GM12872 (cell line): Measurements from ENCODE around the gene SLC51B.

Source experiments
- TF ChIP-seq, protein P1 (sequence below): IDR thresholded peaks from 3 replicates; pipeline ENCODE4 v1.5.1; 2011; ENCODE audit warnings: low read depth, mild to moderate bottlenecking, low read length, moderate library complexity; ENCODE audit not compliant: insufficient read depth

The SLC51B gene

GRCh38 chr15:65102912-65103311, 57.7 kb downstream of the SLC51B start:
- TF ChIP-seq, protein P1, sequence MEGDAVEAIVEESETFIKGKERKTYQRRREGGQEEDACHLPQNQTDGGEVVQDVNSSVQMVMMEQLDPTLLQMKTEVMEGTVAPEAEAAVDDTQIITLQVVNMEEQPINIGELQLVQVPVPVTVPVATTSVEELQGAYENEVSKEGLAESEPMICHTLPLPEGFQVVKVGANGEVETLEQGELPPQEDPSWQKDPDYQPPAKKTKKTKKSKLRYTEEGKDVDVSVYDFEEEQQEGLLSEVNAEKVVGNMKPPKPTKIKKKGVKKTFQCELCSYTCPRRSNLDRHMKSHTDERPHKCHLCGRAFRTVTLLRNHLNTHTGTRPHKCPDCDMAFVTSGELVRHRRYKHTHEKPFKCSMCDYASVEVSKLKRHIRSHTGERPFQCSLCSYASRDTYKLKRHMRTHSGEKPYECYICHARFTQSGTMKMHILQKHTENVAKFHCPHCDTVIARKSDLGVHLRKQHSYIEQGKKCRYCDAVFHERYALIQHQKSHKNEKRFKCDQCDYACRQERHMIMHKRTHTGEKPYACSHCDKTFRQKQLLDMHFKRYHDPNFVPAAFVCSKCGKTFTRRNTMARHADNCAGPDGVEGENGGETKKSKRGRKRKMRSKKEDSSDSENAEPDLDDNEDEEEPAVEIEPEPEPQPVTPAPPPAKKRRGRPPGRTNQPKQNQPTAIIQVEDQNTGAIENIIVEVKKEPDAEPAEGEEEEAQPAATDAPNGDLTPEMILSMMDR, result no peak
